RWPE2 (cell line): ENCODE data around the gene FARP2.
"Not testable (repeated sequence)": the region's sequence is repeated elsewhere in the genome, so short reads cannot be mapped to it uniquely, and the experiment has no call there.

Experiments used
- ATAC-seq: fragments of 200-7000 bp; cut with Tn5 transposase; 3 replicates; pipeline ENCODE4 v1.9.1; 2021; ENCODE audit warnings: low read depth
- DNase-seq: peaks from one replicate; pipeline ENCODE4 v3.0.0-alpha.2; 2020; ENCODE audit warnings: low spot score
- H3K27ac ChIP-seq: fragments of 450-650 bp; 2 replicates; pipeline ENCODE4 v1.5.1; 2017; ENCODE audit warnings: mild to moderate bottlenecking; ENCODE audit not compliant: poor library complexity, severe bottlenecking
- H3K27me3 ChIP-seq: fragments of 250-450 bp; sonication (Bioruptor Pico); 2 replicates; pipeline ENCODE4 v1.5.1; 2021; ENCODE audit warnings: mild to moderate bottlenecking, moderate library complexity; ENCODE audit not compliant: insufficient read depth, poor library complexity, severe bottlenecking
- H3K36me3 ChIP-seq: fragments of 250-450 bp; sonication (Bioruptor Pico); 2 replicates; pipeline ENCODE4 v1.5.1; 2020; ENCODE audit warnings: low read depth, mild to moderate bottlenecking, moderate library complexity
- H3K4me1 ChIP-seq: fragments of 250-450 bp; sonication (Bioruptor Pico); 2 replicates; pipeline ENCODE4 v1.5.1; 2021; ENCODE audit warnings: mild to moderate bottlenecking, moderate library complexity; ENCODE audit not compliant: insufficient read depth, poor library complexity, severe bottlenecking
- H3K4me3 ChIP-seq: fragments of 250-450 bp; sonication (Bioruptor Pico); 2 replicates; pipeline ENCODE4 v1.5.1; 2021; ENCODE audit warnings: mild to moderate bottlenecking, moderate library complexity; ENCODE audit not compliant: severe bottlenecking
- H3K9me3 ChIP-seq: fragments of 250-450 bp; sonication (Bioruptor Pico); 2 replicates; pipeline ENCODE4 v1.5.1; 2021; ENCODE audit warnings: mild to moderate bottlenecking, moderate library complexity; ENCODE audit not compliant: severe bottlenecking
- TF ChIP-seq, protein P1 (sequence below): fragments of 450-650 bp; IDR thresholded peaks from one replicate; pipeline ENCODE4 v1.5.1; 2017; ENCODE audit warnings: mild to moderate bottlenecking, moderate library complexity; ENCODE audit not compliant: poor library complexity, severe bottlenecking

FARP2 gene

GRCh38 chr2:241368643-241369042 is 12.6 kb downstream of the FARP2 start:
- Histone ChIP-seq H3K4me3 (no peak overlapping the region), H3K27me3 (no peaks in the 10 kb centered on the region), H3K36me3 (peaks cover 14% of the 10 kb centered on the region), H3K9me3 (no peaks in the 10 kb centered on the region), H3K4me1 (no peaks in the 10 kb centered on the region), H3K27ac (no peak overlapping the region)
- DNase-seq (no peak), ATAC-seq (no peak)
- TF ChIP-seq, protein P1, sequence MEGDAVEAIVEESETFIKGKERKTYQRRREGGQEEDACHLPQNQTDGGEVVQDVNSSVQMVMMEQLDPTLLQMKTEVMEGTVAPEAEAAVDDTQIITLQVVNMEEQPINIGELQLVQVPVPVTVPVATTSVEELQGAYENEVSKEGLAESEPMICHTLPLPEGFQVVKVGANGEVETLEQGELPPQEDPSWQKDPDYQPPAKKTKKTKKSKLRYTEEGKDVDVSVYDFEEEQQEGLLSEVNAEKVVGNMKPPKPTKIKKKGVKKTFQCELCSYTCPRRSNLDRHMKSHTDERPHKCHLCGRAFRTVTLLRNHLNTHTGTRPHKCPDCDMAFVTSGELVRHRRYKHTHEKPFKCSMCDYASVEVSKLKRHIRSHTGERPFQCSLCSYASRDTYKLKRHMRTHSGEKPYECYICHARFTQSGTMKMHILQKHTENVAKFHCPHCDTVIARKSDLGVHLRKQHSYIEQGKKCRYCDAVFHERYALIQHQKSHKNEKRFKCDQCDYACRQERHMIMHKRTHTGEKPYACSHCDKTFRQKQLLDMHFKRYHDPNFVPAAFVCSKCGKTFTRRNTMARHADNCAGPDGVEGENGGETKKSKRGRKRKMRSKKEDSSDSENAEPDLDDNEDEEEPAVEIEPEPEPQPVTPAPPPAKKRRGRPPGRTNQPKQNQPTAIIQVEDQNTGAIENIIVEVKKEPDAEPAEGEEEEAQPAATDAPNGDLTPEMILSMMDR: no peak

- no peak for DNase-seq
- no peaks in the 10 kb centered on the region for H3K27me3 ChIP-seq
These were observed 16.4 kb downstream of the FARP2 start for GRCh38 chr2:241372361-241372992.

DNA sequence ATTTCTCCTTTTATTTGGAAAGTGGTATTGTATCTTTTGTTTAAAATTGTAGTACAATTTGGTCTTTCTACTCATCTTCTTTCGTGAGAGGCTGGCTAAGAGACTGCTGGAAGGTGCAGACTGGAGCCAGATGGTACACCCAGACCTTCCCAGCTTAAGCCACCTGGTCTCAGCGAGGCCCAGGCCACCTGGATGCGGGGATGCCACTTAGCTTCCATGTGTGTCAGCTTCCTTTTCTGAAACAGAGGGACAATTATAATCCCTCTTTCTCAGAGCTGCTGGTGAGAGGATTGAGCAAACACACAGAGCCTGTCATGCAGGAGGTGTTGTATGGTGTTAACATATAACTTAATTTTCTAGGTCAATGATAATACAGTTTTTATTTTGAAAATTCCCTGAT is 17.4 kb downstream of the FARP2 start:
- H3K4me1 ChIP-seq: peaks cover 3% of the 10 kb centered on the region
- H3K9me3 ChIP-seq: no peaks in the 10 kb centered on the region
- TF ChIP-seq, protein P1: no peak
- H3K36me3 ChIP-seq: peaks cover 21% of the 10 kb centered on the region
- H3K27me3 ChIP-seq: no peaks in the 10 kb centered on the region
- H3K4me3 ChIP-seq: no peak overlapping the region
- no peak overlapping the region for H3K27ac ChIP-seq
- no peak for ATAC-seq
- no peak for DNase-seq

More at GRCh38 chr2:241372361-241372992, 16.4 kb downstream of the FARP2 start:
- TF ChIP-seq, protein P1: no peak
- Histone ChIP-seq H3K36me3 (peaks cover 21% of the 10 kb centered on the region), H3K27ac (no peak overlapping the region), H3K4me3 (no peak overlapping the region), H3K9me3 (no peaks in the 10 kb centered on the region), H3K4me1 (peaks cover 3% of the 10 kb centered on the region)
- no peak for ATAC-seq

- ATAC-seq, H3K9me3 ChIP-seq, H3K27ac ChIP-seq, DNase-seq, H3K4me3 ChIP-seq, H3K27me3 ChIP-seq, H3K4me1 ChIP-seq: not testable (repeated sequence)
- peaks cover 21% of the 10 kb centered on the region for H3K36me3 ChIP-seq
These were observed 17.8 kb downstream of the FARP2 start for GRCh38 chr2:241373906-241374305.

DNA sequence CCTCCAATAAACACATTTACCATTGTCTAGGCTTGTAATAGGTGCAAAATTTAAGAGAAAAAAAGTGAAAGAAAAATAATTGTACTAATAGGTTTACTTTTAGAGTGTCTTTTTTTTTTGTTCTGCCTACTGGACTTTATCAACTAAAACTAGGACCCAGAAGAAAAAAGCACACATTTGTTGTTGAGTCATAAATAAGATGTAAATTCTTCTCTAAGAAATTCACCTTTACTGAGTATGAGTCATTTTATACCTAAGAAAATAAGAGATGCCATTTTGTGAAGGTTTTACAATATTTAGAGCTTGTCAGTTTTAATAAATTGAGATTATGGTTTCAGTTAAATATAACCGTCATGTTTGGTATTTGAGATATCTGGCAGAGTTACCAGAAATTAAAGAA is 19.2 kb downstream of the FARP2 start:
- DNase-seq: no peak
- Histone ChIP-seq H3K27me3 (no peaks in the 10 kb centered on the region), H3K36me3 (peaks cover 21% of the 10 kb centered on the region), H3K27ac (no peak overlapping the region), H3K4me3 (no peak overlapping the region), H3K4me1 (peaks cover 3% of the 10 kb centered on the region), H3K9me3 (no peaks in the 10 kb centered on the region)
- TF ChIP-seq, protein P1: no peak
- no peak for ATAC-seq
